OCI-LY1 (cell line): ENCODE data around the gene PBX1.

Source experiments
- EZH2 ChIP-seq: fragments of 200-600 bp; sonication (generic), shearing (Covaris generic); IDR thresholded peaks from 2 replicates; pipeline ENCODE4 v1.8.0; 2017; ENCODE audit warnings: borderline replicate concordance, mixed run types, mild to moderate bottlenecking, antibody characterized with exemption, low read length, moderate library complexity, mixed read lengths
- TF ChIP-seq, protein P1 (sequence below): fragments of 200-600 bp; sonication (generic), shearing (Covaris generic); IDR thresholded peaks from 2 replicates; pipeline ENCODE4 v1.5.1; 2017; ENCODE audit warnings: mild to moderate bottlenecking, antibody characterized with exemption, low read length, moderate library complexity, mixed read lengths

DNA sequence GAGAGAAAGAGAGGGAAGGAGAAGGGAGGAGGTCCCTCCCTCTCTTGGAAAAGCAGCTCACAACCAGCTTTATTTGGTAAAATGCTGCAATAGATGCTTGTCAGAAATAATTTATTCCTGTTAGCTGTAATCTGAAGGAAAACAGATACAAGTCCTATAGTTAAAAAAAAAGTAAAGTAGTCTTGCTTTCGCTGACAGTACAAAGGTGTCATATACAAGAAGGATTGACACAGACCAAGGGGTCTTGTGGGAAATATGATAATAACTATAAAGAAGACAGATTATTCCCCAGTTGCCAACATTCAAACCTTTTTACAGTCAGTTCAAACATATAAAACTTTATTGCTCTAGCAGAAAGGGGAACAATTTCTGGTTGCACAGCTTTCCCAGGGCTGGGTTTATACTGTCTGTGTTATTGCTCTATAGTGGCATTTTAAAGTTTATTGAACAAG, 145.0 kb downstream of the PBX1 start:
- TF ChIP-seq, protein P1, sequence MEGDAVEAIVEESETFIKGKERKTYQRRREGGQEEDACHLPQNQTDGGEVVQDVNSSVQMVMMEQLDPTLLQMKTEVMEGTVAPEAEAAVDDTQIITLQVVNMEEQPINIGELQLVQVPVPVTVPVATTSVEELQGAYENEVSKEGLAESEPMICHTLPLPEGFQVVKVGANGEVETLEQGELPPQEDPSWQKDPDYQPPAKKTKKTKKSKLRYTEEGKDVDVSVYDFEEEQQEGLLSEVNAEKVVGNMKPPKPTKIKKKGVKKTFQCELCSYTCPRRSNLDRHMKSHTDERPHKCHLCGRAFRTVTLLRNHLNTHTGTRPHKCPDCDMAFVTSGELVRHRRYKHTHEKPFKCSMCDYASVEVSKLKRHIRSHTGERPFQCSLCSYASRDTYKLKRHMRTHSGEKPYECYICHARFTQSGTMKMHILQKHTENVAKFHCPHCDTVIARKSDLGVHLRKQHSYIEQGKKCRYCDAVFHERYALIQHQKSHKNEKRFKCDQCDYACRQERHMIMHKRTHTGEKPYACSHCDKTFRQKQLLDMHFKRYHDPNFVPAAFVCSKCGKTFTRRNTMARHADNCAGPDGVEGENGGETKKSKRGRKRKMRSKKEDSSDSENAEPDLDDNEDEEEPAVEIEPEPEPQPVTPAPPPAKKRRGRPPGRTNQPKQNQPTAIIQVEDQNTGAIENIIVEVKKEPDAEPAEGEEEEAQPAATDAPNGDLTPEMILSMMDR = no peak
- TF ChIP-seq EZH2 = no peak
